GM12878 (cell line): ENCODE measurements around the gene RAPGEF3.

Experiments used
- CTCF ChIP-seq, 3 experiments: IDR thresholded peaks in 2 of 3; conservative IDR thresholded peaks in 1 of 3; 2 replicates each; pipeline ENCODE4 v1.5.1; 2011; ENCODE audit warnings: low read depth in 3 of 3, low read length in 3 of 3, mild to moderate bottlenecking in 3 of 3, control low read depth in 2 of 3, moderate library complexity in 2 of 3, inconsistent platforms in 1 of 3, mixed read lengths in 1 of 3; ENCODE audit not compliant: control insufficient read depth in 2 of 3, insufficient read depth in 1 of 3; ENCODE audit errors: extremely low read depth in 1 of 3
- KDM1A ChIP-seq: fragments of 200-600 bp; sonication (generic); IDR thresholded peaks from 2 replicates; pipeline ENCODE4 v1.6.1; 2016; ENCODE audit warnings: borderline replicate concordance
- NR2C2 ChIP-seq: IDR thresholded peaks from 2 replicates; pipeline ENCODE4 v1.6.1; 2011; ENCODE audit warnings: borderline replicate concordance, low read depth; ENCODE audit not compliant: control insufficient read depth, insufficient read length
- PRDM15 ChIP-seq: fragments of 450-650 bp; formaldehyde crosslinking; IDR thresholded peaks from 2 replicates; pipeline ENCODE4 v1.4.0; 2020; ENCODE audit warnings: mild to moderate bottlenecking, moderate library complexity

- TF ChIP-seq NR2C2 (no peak), KDM1A (no peak), PRDM15 (CRISPR knock-in tag) (no peak), CTCF (IDR thresholded peaks at IDR 0.05 in 2 of 3, conservative IDR thresholded peaks at IDR 0.05 in 1 of 3; ENCODE audit: control insufficient read depth in 2 of 3, extremely low read depth in 1 of 3, insufficient read depth in 1 of 3, low read depth in 3 of 3, low read length in 3 of 3) (no peak)
Observed at GRCh38 chr12:47705229-47705565, 53.5 kb downstream of the RAPGEF3 start.
